Measurements from ENCODE around the gene WEE2. TPM values are rescaled to one million over a fixed set of nuclear protein-coding genes. Genes with fewer than 3 reads are reported as not detected.

Gene WEE2
- total and polyA plus RNA-seq, 8 donors, result 0.02 to 0.19 (median 0.12) TPM; not detected in 5

DNA sequence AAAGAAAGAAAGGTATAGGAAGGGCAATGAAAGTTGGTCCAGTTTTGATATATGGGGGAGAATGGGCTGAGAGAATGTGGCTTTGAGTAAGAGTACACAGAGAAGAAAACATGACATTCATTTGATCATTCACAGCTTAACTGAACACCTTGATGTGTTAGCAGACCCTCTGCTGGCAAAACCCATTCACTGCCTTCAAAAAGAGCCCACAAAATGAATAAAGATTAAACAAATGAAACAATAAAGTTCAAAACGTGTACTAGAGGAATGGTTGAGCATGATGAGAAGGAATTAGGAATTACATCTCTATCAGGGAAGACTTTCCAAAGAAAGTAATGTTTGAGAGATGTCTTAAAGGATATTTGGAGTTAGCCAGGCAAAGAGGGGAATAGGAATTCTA, 2.1 kb downstream of the WEE2 start:
- no peak overlapping the region for H3K27ac ChIP-seq
- no peaks in the 10 kb centered on the region for H3K4me1 ChIP-seq
- intact Hi-C loops (cut with DNase I), result no loop called here
- no peak overlapping the region for H3K4me3 ChIP-seq
- FAIRE-seq, result no peak
- TF ChIP-seq, protein P1, sequence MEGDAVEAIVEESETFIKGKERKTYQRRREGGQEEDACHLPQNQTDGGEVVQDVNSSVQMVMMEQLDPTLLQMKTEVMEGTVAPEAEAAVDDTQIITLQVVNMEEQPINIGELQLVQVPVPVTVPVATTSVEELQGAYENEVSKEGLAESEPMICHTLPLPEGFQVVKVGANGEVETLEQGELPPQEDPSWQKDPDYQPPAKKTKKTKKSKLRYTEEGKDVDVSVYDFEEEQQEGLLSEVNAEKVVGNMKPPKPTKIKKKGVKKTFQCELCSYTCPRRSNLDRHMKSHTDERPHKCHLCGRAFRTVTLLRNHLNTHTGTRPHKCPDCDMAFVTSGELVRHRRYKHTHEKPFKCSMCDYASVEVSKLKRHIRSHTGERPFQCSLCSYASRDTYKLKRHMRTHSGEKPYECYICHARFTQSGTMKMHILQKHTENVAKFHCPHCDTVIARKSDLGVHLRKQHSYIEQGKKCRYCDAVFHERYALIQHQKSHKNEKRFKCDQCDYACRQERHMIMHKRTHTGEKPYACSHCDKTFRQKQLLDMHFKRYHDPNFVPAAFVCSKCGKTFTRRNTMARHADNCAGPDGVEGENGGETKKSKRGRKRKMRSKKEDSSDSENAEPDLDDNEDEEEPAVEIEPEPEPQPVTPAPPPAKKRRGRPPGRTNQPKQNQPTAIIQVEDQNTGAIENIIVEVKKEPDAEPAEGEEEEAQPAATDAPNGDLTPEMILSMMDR (IDR thresholded peaks at IDR 0.05), result no peak
- H3K36me3 ChIP-seq, result no peaks in the 10 kb centered on the region
- 48 to 49% methylated on average over 1 of the region's 1 CpG for WGBS, 2 donors
- no peak for DNase-seq
- H3K27me3 ChIP-seq, result no peaks in the 10 kb centered on the region
- no peaks in the 10 kb centered on the region for H3K9me3 ChIP-seq
- ATAC-seq, result no peak

DNA sequence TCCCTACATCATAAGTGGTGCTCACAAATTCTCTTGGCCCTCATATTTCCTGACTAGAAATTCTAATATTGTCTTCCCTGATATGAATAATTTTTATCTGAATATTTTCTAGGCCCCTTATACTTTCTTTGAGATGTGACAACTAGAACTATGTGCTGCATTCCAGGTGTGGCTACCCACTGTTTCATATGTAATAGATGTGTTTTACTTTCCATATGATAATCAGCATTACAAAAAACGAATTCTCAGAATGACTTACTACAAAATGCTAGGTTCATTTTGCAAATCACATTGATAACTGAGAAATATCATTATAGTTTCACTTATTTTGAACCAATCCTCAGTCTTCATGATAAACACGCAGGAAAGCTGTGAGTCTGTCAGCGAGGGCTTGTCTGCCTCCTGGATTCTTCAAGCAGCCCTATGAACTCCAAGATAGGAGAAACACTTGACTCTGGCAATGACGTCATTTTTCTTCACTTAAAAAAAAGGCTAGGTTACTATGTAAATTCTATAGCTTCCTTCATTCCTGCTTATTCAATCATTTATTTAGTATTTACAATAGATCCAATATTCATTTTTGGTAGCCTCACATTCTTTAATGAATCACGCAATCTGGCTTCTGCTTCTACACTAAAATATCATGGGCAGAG, 4.6 kb downstream of the WEE2 start:
- H3K27me3 ChIP-seq, result no peaks in the 10 kb centered on the region
- no peak for FAIRE-seq
- 85 to 90% methylated on average over 5 of the region's 5 CpGs for WGBS, 2 donors
- H3K4me1 ChIP-seq, result no peaks in the 10 kb centered on the region
- H3K9me3 ChIP-seq, result no peaks in the 10 kb centered on the region
- no peak overlapping the region for H3K27ac ChIP-seq
- TF ChIP-seq, protein P1 (IDR thresholded peaks at IDR 0.05), result no peak
- no peaks in the 10 kb centered on the region for H3K36me3 ChIP-seq
- ATAC-seq, result no peak
- intact Hi-C loops (cut with DNase I), result no loop called here
- DNase-seq, result no peak
- H3K4me3 ChIP-seq, result no peak overlapping the region

DNA sequence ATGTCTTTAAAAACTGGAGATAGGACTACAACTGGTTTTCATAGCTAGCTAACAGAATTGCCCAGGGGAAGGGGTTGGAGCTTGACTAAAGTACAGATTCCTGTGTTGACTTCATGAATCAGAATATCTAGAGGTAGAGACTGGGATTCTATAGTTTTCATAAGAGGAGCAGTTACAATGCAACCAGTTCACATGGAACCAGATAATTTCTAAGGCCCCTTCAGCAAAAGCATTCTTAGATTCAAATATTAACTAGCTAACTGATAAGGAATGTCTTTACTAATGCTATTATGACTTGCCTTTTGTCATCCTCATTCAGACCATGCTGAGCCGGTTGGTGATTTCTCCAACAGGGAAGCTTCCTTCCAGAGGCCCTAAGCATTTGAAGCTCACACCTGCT, 5.7 kb downstream of the WEE2 start:
- no peak overlapping the region for H3K27ac ChIP-seq
- no peaks in the 10 kb centered on the region for H3K27me3 ChIP-seq
- no peak overlapping the region for H3K4me3 ChIP-seq
- intact Hi-C loops (cut with DNase I), result no loop called here
- no peaks in the 10 kb centered on the region for H3K9me3 ChIP-seq
- H3K4me1 ChIP-seq, result no peaks in the 10 kb centered on the region
- FAIRE-seq, result no peak
- H3K36me3 ChIP-seq, result no peaks in the 10 kb centered on the region
- no peak for ATAC-seq
- TF ChIP-seq, protein P1 (IDR thresholded peaks at IDR 0.05), result no peak
- DNase-seq, result no peak
- 83 to 91% methylated on average over 1 of the region's 1 CpG for WGBS, 2 donors

GRCh38 chr7:141714571-141714970, 6.4 kb downstream of the WEE2 start:
- Histone ChIP-seq H3K36me3 (no peaks in the 10 kb centered on the region), H3K4me3 (no peak overlapping the region), H3K9me3 (no peaks in the 10 kb centered on the region), H3K27ac (no peak overlapping the region), H3K27me3 (no peaks in the 10 kb centered on the region), H3K4me1 (no peaks in the 10 kb centered on the region)
- no peak for ATAC-seq
- TF ChIP-seq, protein P1 (IDR thresholded peaks at IDR 0.05), result no peak
- 85 to 88% methylated on average over 2 of the region's 2 CpGs for WGBS, 2 donors
- no peak for FAIRE-seq
- DNase-seq, result no peak
- intact Hi-C loops (cut with DNase I), result no loop called here

DNA sequence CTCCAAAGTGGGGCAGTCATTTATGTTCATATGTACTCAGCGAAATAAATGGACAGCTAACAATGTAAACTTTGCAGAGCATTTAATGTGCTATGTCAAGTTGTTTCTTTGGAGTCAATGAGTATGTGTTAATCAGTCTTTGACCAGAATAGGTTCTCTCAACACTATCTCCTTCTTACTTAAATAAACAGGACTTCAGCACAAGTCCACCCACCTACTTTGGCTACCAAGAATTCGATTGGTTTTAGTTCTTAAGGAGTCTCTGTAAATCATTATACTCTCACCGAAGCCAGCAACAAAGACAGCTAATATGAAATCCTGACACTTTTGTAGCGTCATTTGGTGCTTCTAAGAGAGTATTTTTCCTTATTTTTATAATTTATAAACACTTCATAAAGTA, 6.9 kb downstream of the WEE2 start:
- DNase-seq (no peak), ATAC-seq (no peak), FAIRE-seq (no peak)
- no peaks in the 10 kb centered on the region for H3K27me3 ChIP-seq
- H3K36me3 ChIP-seq, result no peaks in the 10 kb centered on the region
- 55 to 57% methylated on average over 4 of the region's 4 CpGs for WGBS, 2 donors
- H3K9me3 ChIP-seq, result no peaks in the 10 kb centered on the region
- intact Hi-C loops (cut with DNase I), result no loop called here
- H3K4me1 ChIP-seq, result no peaks in the 10 kb centered on the region
- H3K4me3 ChIP-seq, result no peak overlapping the region
- H3K27ac ChIP-seq, result no peak overlapping the region
- TF ChIP-seq, protein P1 (IDR thresholded peaks at IDR 0.05), result no peak

All from pancreas (tissue), 10 donors.